HG02870 (cell line): Measurements from ENCODE around the gene CENPU.
"Not testable (repeated sequence)": the region's sequence is repeated elsewhere in the genome, so short reads cannot be mapped to it uniquely, and the experiment has no call there.

Experiments
- ATAC-seq: cut with Tn5 transposase; IDR thresholded peaks from one replicate; pipeline ENCODE4 v1.9.1; 2021; ENCODE audit warnings: mild to moderate bottlenecking, moderate library complexity; ENCODE audit not compliant: unreplicated experiment

Gene CENPU

GRCh38 chr4:184668511-184669114 is 65.3 kb downstream of the CENPU start:
- ATAC-seq, result no peak

- ATAC-seq, result no peak
These were observed 65.8 kb downstream of the CENPU start for GRCh38 chr4:184668096-184668495.

- ATAC-seq, result no peak
These were observed 67.2 kb downstream of the CENPU start for GRCh38 chr4:184666670-184667069.

- ATAC-seq, result no peak
These were observed 69.3 kb downstream of the CENPU start for GRCh38 chr4:184664445-184665210.

GRCh38 chr4:184662236-184662635 is 71.7 kb downstream of the CENPU start:
- ATAC-seq, result no peak

- no peak for ATAC-seq
These were observed 72.9 kb downstream of the CENPU start for GRCh38 chr4:184660978-184661377.

GRCh38 chr4:184657820-184658219 is 76.1 kb downstream of the CENPU start:
- ATAC-seq, result not testable (repeated sequence)

- ATAC-seq, result no peak
These were observed 76.8 kb downstream of the CENPU start for GRCh38 chr4:184657144-184657543.

- peak; percentile 73 for ATAC-seq
These were observed 77.7 kb downstream of the CENPU start for GRCh38 chr4:184655889-184656869.

- no peak for ATAC-seq
These were observed 80.2 kb downstream of the CENPU start for GRCh38 chr4:184653650-184654049.

GRCh38 chr4:184652681-184653080 is 81.2 kb downstream of the CENPU start:
- ATAC-seq, result not testable (repeated sequence)

- no peak for ATAC-seq
These were observed 82.0 kb downstream of the CENPU start for GRCh38 chr4:184651899-184652298.

GRCh38 chr4:184649971-184650855 is 83.7 kb downstream of the CENPU start:
- ATAC-seq, result peak; percentile 7

GRCh38 chr4:184649026-184649970 is 84.6 kb downstream of the CENPU start, which contains the start of the genes CASP3 and PRIMPOL:
CASP3 (minus strand) TSS chr4:184649447; CDS start chr4:184638453, 10,994 bp downstream.
PRIMPOL (plus strand) TSS chr4:184649738; CDS start chr4:184657141, 7,403 bp downstream.
- ATAC-seq, result peak; percentile 81

- ATAC-seq, result peak; percentile 26
These were observed 85.4 kb downstream of the CENPU start for GRCh38 chr4:184648313-184649025.

- no peak for ATAC-seq
These were observed 85.9 kb downstream of the CENPU start for GRCh38 chr4:184648054-184648312.

- ATAC-seq, result no peak
These were observed 86.4 kb downstream of the CENPU start for GRCh38 chr4:184647266-184648053.
